ENCODE data around the gene FAM240B. TPM values are rescaled to one million over a fixed set of nuclear protein-coding genes. Genes with fewer than 3 reads are reported as not detected.

The FAM240B gene
- polyA plus RNA-seq, 1 donor from 2014 or later, result not detected

GRCh38 chr9:38699337-38699736, 20.6 kb downstream of the FAM240B start:
- H3K9me3 ChIP-seq (ENCODE audit: low read length), result no peaks in the 10 kb centered on the region
- no peaks in the 10 kb centered on the region for H3K9me2 ChIP-seq (ENCODE audit: insufficient read depth, low read length)

GRCh38 chr9:38697776-38698300, 22.1 kb downstream of the FAM240B start:
- no peaks in the 10 kb centered on the region for H3K9me3 ChIP-seq (ENCODE audit: low read length)
- H2AFZ ChIP-seq (ENCODE audit: low read depth, low read length), result no peak overlapping the region
- H3K27ac ChIP-seq (ENCODE audit: low read length), result no peak overlapping the region
- no peak overlapping the region for H3K4me2 ChIP-seq (ENCODE audit: low read length)
- H3K9me2 ChIP-seq (ENCODE audit: insufficient read depth, low read length), result no peaks in the 10 kb centered on the region
- TF ChIP-seq RAD21 (conservative IDR thresholded peaks at IDR 0.05) (no peak), MXI1 (conservative IDR thresholded peaks at IDR 0.05; ENCODE audit: poor library complexity, severe bottlenecking) (no peak), POLR2AphosphoS5 (IDR thresholded peaks at IDR 0.05) (no peak)
- no peak overlapping the region for H3K9ac ChIP-seq (ENCODE audit: low read length)
- H3K79me2 ChIP-seq (replicated peaks; ENCODE audit: insufficient read depth, low read length), result no peaks in the 10 kb centered on the region
- no peak overlapping the region for H3K4me3 ChIP-seq (ENCODE audit: low read length)
- no peaks in the 10 kb centered on the region for H3K27me3 ChIP-seq (ENCODE audit: insufficient read depth, low read depth, low read length)
- no peaks in the 10 kb centered on the region for H3K36me3 ChIP-seq (ENCODE audit: insufficient read depth, low read length)
- no peaks in the 10 kb centered on the region for H3F3A ChIP-seq (ENCODE audit: insufficient read depth, low read length, poor library complexity, severe bottlenecking)
- H4K20me1 ChIP-seq (ENCODE audit: insufficient read depth), result no peaks in the 10 kb centered on the region

More at GRCh38 chr9:38699337-38699736, 20.6 kb downstream of the FAM240B start:
- Histone ChIP-seq H3K9ac (ENCODE audit: low read length) (no peak overlapping the region), H3K27me3 (ENCODE audit: insufficient read depth, low read depth, low read length) (no peaks in the 10 kb centered on the region), H3K4me2 (ENCODE audit: low read length) (no peak overlapping the region), H3F3A (ENCODE audit: insufficient read depth, low read length, poor library complexity, severe bottlenecking) (no peaks in the 10 kb centered on the region), H3K4me3 (ENCODE audit: low read length) (no peak overlapping the region), H4K20me1 (ENCODE audit: insufficient read depth) (no peaks in the 10 kb centered on the region), H3K36me3 (ENCODE audit: insufficient read depth, low read length) (no peaks in the 10 kb centered on the region), H3K27ac (ENCODE audit: low read length) (no peak overlapping the region), H3K79me2 (replicated peaks; ENCODE audit: insufficient read depth, low read length) (no peaks in the 10 kb centered on the region), H2AFZ (ENCODE audit: low read depth, low read length) (no peak overlapping the region)
- no peak for TF ChIP-seq EP300 (conservative IDR thresholded peaks at IDR 0.05; ENCODE audit: poor library complexity, severe bottlenecking)
- TF ChIP-seq RAD21 (conservative IDR thresholded peaks at IDR 0.05), result no peak
- no peak for TF ChIP-seq POLR2AphosphoS5 (IDR thresholded peaks at IDR 0.05)
- no peak for TF ChIP-seq MXI1 (conservative IDR thresholded peaks at IDR 0.05; ENCODE audit: poor library complexity, severe bottlenecking)
- TF ChIP-seq SMC3 (conservative IDR thresholded peaks at IDR 0.05; ENCODE audit: poor library complexity), result no peak
- no peak for TF ChIP-seq REST (IDR thresholded peaks at IDR 0.05; ENCODE audit: borderline replicate concordance)

GRCh38 chr9:38696999-38697398, 22.9 kb downstream of the FAM240B start:
- no peaks in the 10 kb centered on the region for H3K9me3 ChIP-seq (ENCODE audit: low read length)
- no peaks in the 10 kb centered on the region for H3K27me3 ChIP-seq (ENCODE audit: insufficient read depth, low read depth, low read length)
- H2AFZ ChIP-seq (ENCODE audit: low read depth, low read length), result no peak overlapping the region
- H3K36me3 ChIP-seq (ENCODE audit: insufficient read depth, low read length), result no peaks in the 10 kb centered on the region
- no peaks in the 10 kb centered on the region for H3F3A ChIP-seq (ENCODE audit: insufficient read depth, low read length, poor library complexity, severe bottlenecking)
- H3K4me2 ChIP-seq (ENCODE audit: low read length), result no peak overlapping the region
- H3K9me2 ChIP-seq (ENCODE audit: insufficient read depth, low read length), result no peaks in the 10 kb centered on the region
- no peaks in the 10 kb centered on the region for H3K79me2 ChIP-seq (replicated peaks; ENCODE audit: insufficient read depth, low read length)
- H3K27ac ChIP-seq (ENCODE audit: low read length), result no peak overlapping the region
- TF ChIP-seq MXI1 (conservative IDR thresholded peaks at IDR 0.05; ENCODE audit: poor library complexity, severe bottlenecking), result no peak
- no peak for TF ChIP-seq REST (IDR thresholded peaks at IDR 0.05; ENCODE audit: borderline replicate concordance)
- no peak for TF ChIP-seq CTCF (IDR thresholded peaks at IDR 0.05; ENCODE audit: poor library complexity, severe bottlenecking)
- no peak for TF ChIP-seq POLR2AphosphoS5 (IDR thresholded peaks at IDR 0.05)
- TF ChIP-seq SMC3 (conservative IDR thresholded peaks at IDR 0.05; ENCODE audit: poor library complexity), result no peak
- no peak for TF ChIP-seq TAF1 (IDR thresholded peaks at IDR 0.05; ENCODE audit: low read depth)
- TF ChIP-seq EP300 (conservative IDR thresholded peaks at IDR 0.05; ENCODE audit: poor library complexity, severe bottlenecking), result no peak
- no peak for TF ChIP-seq EZH2 (IDR thresholded peaks at IDR 0.05; ENCODE audit: borderline replicate concordance, insufficient read depth, low read length, poor library complexity, severe bottlenecking)
- no peak for TF ChIP-seq RAD21 (conservative IDR thresholded peaks at IDR 0.05)
- no peak overlapping the region for H3K9ac ChIP-seq (ENCODE audit: low read length)
- no peak overlapping the region for H3K4me3 ChIP-seq (ENCODE audit: low read length)
- no peaks in the 10 kb centered on the region for H4K20me1 ChIP-seq (ENCODE audit: insufficient read depth)

All from neural cell (in vitro differentiated cells).